ENCODE data around the gene TRPT1.

DNA sequence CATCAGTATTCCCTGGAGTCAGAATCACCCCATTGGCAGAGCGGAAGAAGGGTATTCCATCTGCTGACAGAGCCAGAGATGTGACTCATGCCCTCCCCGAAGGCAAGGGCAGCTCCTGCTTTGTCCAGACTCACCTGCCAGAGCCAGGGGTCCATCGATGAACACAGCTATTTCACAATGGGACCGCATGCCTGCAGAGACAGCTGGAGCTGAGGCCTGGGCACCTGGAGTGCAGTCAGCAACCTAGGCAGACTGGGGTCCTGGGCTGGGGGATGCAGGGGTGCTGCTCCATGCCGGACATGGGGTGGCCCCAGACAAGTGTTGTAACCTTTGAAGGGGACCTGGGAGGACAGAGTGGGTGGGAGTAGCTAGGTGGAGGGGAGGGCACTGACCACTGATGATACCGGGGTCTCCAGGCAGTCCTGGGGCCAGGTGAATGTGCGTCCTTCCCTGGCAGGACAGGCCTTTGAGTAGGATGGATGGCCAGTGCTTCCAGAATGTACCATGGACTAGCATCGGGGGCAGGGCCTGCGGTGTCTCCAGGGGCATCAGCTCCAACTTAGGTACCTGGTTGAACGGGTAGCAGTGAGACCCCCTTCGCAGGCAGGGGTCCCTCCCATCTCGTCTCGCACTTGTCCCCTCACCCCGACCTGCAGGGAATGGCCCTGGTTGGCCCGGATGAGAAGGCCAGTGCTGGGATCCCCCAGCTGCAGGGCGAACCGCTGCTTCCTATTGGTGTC lies 1.7 kb downstream of the TRPT1 start:
- TF ChIP-seq FOXM1 (IDR thresholded peaks at IDR 0.05; ENCODE audit: borderline replicate concordance, low read depth) (no peak), CEBPB (IDR thresholded peaks at IDR 0.05) (no peak), EP300 (IDR thresholded peaks at IDR 0.05; ENCODE audit: borderline replicate concordance) (no peak), RAD21 (IDR thresholded peaks at IDR 0.05; ENCODE audit: low read depth) (no peak), TEAD4 (IDR thresholded peaks at IDR 0.05) (no peak), TAF1 (IDR thresholded peaks at IDR 0.05; ENCODE audit: low read depth) (no peak), CREB1 (IDR thresholded peaks at IDR 0.05; ENCODE audit: low read depth) (no peak), TCF12 (IDR thresholded peaks at IDR 0.05; ENCODE audit: low read depth) (no peak), ZBTB7A (IDR thresholded peaks at IDR 0.05; ENCODE audit: low read depth) (no peak)
- TF ChIP-seq, protein P1, sequence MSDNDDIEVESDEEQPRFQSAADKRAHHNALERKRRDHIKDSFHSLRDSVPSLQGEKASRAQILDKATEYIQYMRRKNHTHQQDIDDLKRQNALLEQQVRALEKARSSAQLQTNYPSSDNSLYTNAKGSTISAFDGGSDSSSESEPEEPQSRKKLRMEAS (IDR thresholded peaks at IDR 0.05), result no peak
- TF ChIP-seq, protein P2, sequence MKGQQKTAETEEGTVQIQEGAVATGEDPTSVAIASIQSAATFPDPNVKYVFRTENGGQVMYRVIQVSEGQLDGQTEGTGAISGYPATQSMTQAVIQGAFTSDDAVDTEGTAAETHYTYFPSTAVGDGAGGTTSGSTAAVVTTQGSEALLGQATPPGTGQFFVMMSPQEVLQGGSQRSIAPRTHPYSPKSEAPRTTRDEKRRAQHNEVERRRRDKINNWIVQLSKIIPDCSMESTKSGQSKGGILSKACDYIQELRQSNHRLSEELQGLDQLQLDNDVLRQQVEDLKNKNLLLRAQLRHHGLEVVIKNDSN (IDR thresholded peaks at IDR 0.05), result no peak
- TF ChIP-seq, protein P3, sequence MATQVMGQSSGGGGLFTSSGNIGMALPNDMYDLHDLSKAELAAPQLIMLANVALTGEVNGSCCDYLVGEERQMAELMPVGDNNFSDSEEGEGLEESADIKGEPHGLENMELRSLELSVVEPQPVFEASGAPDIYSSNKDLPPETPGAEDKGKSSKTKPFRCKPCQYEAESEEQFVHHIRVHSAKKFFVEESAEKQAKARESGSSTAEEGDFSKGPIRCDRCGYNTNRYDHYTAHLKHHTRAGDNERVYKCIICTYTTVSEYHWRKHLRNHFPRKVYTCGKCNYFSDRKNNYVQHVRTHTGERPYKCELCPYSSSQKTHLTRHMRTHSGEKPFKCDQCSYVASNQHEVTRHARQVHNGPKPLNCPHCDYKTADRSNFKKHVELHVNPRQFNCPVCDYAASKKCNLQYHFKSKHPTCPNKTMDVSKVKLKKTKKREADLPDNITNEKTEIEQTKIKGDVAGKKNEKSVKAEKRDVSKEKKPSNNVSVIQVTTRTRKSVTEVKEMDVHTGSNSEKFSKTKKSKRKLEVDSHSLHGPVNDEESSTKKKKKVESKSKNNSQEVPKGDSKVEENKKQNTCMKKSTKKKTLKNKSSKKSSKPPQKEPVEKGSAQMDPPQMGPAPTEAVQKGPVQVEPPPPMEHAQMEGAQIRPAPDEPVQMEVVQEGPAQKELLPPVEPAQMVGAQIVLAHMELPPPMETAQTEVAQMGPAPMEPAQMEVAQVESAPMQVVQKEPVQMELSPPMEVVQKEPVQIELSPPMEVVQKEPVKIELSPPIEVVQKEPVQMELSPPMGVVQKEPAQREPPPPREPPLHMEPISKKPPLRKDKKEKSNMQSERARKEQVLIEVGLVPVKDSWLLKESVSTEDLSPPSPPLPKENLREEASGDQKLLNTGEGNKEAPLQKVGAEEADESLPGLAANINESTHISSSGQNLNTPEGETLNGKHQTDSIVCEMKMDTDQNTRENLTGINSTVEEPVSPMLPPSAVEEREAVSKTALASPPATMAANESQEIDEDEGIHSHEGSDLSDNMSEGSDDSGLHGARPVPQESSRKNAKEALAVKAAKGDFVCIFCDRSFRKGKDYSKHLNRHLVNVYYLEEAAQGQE (IDR thresholded peaks at IDR 0.05; ENCODE audit: low read depth), result no peak

Data from Ishikawa (cell line).